Measurements from ENCODE around the gene AQP3. TPM values are rescaled to one million over a fixed set of nuclear protein-coding genes. Genes with fewer than 3 reads are reported as not detected.
"Not testable (repeated sequence)": the region's sequence is repeated elsewhere in the genome, so short reads cannot be mapped to it uniquely, and the experiment has no call there.

The AQP3 gene
- 100 to 1,000 TPM in 1 of 4 donors, 10 to 100 TPM in 2, 1 to 10 TPM in 1; 4.9 to 111 (median 44.4) TPM for polyA plus RNA-seq (ENCODE audit: insufficient read length in 4 of 4)

GRCh38 chr9:33446946-33447798 lies at the start of gene AQP3:
Gene AQP3, minus strand, starts transcription at chr9:33447593. Its CDS starts 63 bp downstream, at chr9:33447530.
- peak in 1 of 4 donors; percentile 46 for DNase-seq (ENCODE audit: low read depth in 4 of 4, low spot score in 3 of 4)

- DNase-seq (ENCODE audit: low read depth in 4 of 4, low spot score in 3 of 4) = not testable (repeated sequence)
Measured at GRCh38 chr9:33493819-33494218, 46.4 kb upstream of the AQP3 start.

GRCh38 chr9:33489066-33489465 lies 41.7 kb upstream of the AQP3 start:
- DNase-seq (ENCODE audit: low read depth in 4 of 4, low spot score in 3 of 4) = no peak

- not testable (repeated sequence) for DNase-seq (ENCODE audit: low read depth in 4 of 4, low spot score in 3 of 4)
Measured at GRCh38 chr9:33485312-33485711, 37.9 kb upstream of the AQP3 start.

- no peak for DNase-seq (ENCODE audit: low read depth in 4 of 4, low spot score in 3 of 4)
Measured at GRCh38 chr9:33480976-33481375, 33.6 kb upstream of the AQP3 start.

GRCh38 chr9:33480106-33480505 lies 32.7 kb upstream of the AQP3 start:
- DNase-seq (ENCODE audit: low read depth in 4 of 4, low spot score in 3 of 4) = no peak

- no peak for DNase-seq (ENCODE audit: low read depth in 4 of 4, low spot score in 3 of 4)
Measured at GRCh38 chr9:33476503-33476902, 29.1 kb upstream of the AQP3 start.

GRCh38 chr9:33475357-33475756 lies 28.0 kb upstream of the AQP3 start:
- no peak for DNase-seq (ENCODE audit: low read depth in 4 of 4, low spot score in 3 of 4)

GRCh38 chr9:33473643-33474352 lies 26.4 kb upstream of the AQP3 start, which contains the start of gene NOL6:
Gene NOL6, minus strand, starts transcription at chr9:33473924. Its CDS starts 82 bp downstream, at chr9:33473842.
- peak; percentile 95 to 99 (median 98) for DNase-seq (ENCODE audit: low read depth in 4 of 4, low spot score in 3 of 4)

GRCh38 chr9:33472881-33473615 lies 25.7 kb upstream of the AQP3 start:
- DNase-seq (ENCODE audit: low read depth in 4 of 4, low spot score in 3 of 4) = no peak

GRCh38 chr9:33472171-33472880 lies 24.9 kb upstream of the AQP3 start:
- no peak for DNase-seq (ENCODE audit: low read depth in 4 of 4, low spot score in 3 of 4)

GRCh38 chr9:33471361-33471760 lies 24.0 kb upstream of the AQP3 start:
- DNase-seq (ENCODE audit: low read depth in 4 of 4, low spot score in 3 of 4) = no peak

- DNase-seq (ENCODE audit: low read depth in 4 of 4, low spot score in 3 of 4) = no peak
Measured at GRCh38 chr9:33469891-33470290, 22.5 kb upstream of the AQP3 start.

GRCh38 chr9:33468797-33469621 lies 21.6 kb upstream of the AQP3 start:
- no peak for DNase-seq (ENCODE audit: low read depth in 4 of 4, low spot score in 3 of 4)

- no peak for DNase-seq (ENCODE audit: low read depth in 4 of 4, low spot score in 3 of 4)
Measured at GRCh38 chr9:33468215-33468730, 20.9 kb upstream of the AQP3 start.

GRCh38 chr9:33467526-33467925 lies 20.1 kb upstream of the AQP3 start:
- no peak for DNase-seq (ENCODE audit: low read depth in 4 of 4, low spot score in 3 of 4)

- no peak for DNase-seq (ENCODE audit: low read depth in 4 of 4, low spot score in 3 of 4)
Measured at GRCh38 chr9:33466565-33467495, 19.4 kb upstream of the AQP3 start.

Measured in left renal pelvis (tissue), 4 donors.